K562 (cell line): ENCODE measurements around the gene TNFRSF13B. TPM values are rescaled to one million over a fixed set of nuclear protein-coding genes. Genes with fewer than 3 reads are reported as not detected.
A peak's percentile ranks its signal among the peaks of the same experiment; 100 is the strongest.

ENCODE experiments used
- ATAC-seq: fragments of 200-7000 bp; cut with Tn5 transposase; 3 replicates; pipeline ENCODE4 v1.9.1; 2020; ENCODE audit warnings: moderate library complexity
- BruUV-seq: library from RNA; stranded (reverse); fragments of 400-500 nt; replicated peaks from 2 replicates; lab custom pipeline; 2021; lab: Mats Ljungman, UMichigan
- CTCF ChIA-PET: fragments of 300-600 bp; formaldehyde crosslinking; extraction: SDS; loops from one replicate; lab custom pipeline; 2021; ENCODE audit warnings: low intra/inter-chr PET ratio; lab: Yijun Ruan, JAX
- POLR2A ChIA-PET: fragments of 300-600, 350-650 bp; sonication (Branson Sonifier 250); formaldehyde crosslinking; extraction: SDS; loops from one replicate; lab custom pipeline; 2021; ENCODE audit warnings: antibody characterized with exemption, inconsistent platforms; lab: Yijun Ruan, JAX
- DNase-seq, 4 experiments: peaks; one replicate each; pipeline versions ENCODE4 v3.0.0 to v3.0.0-alpha.2; 2011 to 2018; ENCODE audit warnings: low spot score in 3 of 4, mixed read lengths in 3 of 4; ENCODE audit errors: extremely low read depth in 1 of 4
- FAIRE-seq: peaks from 2 replicates; lab custom pipeline; 2011; peaks lifted over from hg19 to GRCh38; lab: Jason Lieb, UNC
- H2AFZ ChIP-seq: 2 replicates; pipeline ENCODE4 v1.6.0; 2011; ENCODE audit warnings: low read depth, low read length, control low read depth, inconsistent platforms
- H3K27ac ChIP-seq: fragments of 200-600 bp; 3 replicates; pipeline ENCODE4 v1.8.0; 2011; ENCODE audit warnings: low read depth, mild to moderate bottlenecking, control low read depth, inconsistent platforms, low read length, moderate library complexity, mixed read lengths; ENCODE audit errors: extremely low read depth
- H3K27me3 ChIP-seq, 2 experiments: fragments of 300-600 bp in 1 of 2; 2 replicates in 1 of 2; 3 replicates in 1 of 2; pipeline versions ENCODE4 v1.6.0 to v1.8.0; 2011; ENCODE audit warnings: inconsistent platforms in 2 of 2, low read length in 2 of 2, mild to moderate bottlenecking in 1 of 2, mixed read lengths in 1 of 2, moderate library complexity in 1 of 2; ENCODE audit not compliant: control insufficient read depth in 2 of 2, insufficient read depth in 2 of 2
- H3K36me3 ChIP-seq: fragments of 300-600 bp; 3 replicates; pipeline ENCODE4 v1.8.0; 2011; ENCODE audit warnings: mild to moderate bottlenecking, low read length, inconsistent platforms; ENCODE audit not compliant: control insufficient read depth, insufficient read depth
- H3K4me1 ChIP-seq, 2 experiments: fragments of 200-600 bp in 1 of 2; replicated peaks in 1 of 2; 2 replicates in 1 of 2; 3 replicates in 1 of 2; pipeline versions ENCODE4 v1.5.1 to v1.8.0; 2011; ENCODE audit warnings: inconsistent platforms in 2 of 2, low read length in 2 of 2, mild to moderate bottlenecking in 1 of 2, mixed read lengths in 1 of 2, moderate library complexity in 1 of 2; ENCODE audit not compliant: control insufficient read depth in 2 of 2, insufficient read depth in 2 of 2
- H3K4me2 ChIP-seq: 2 replicates; pipeline ENCODE4 v1.6.1; 2011; ENCODE audit warnings: low read length, control low read depth, inconsistent platforms, mixed read lengths; ENCODE audit not compliant: insufficient read depth
- H3K4me3 ChIP-seq: fragments of 200-600 bp; sonication (generic), shearing (Covaris generic); 2 replicates; pipeline ENCODE4 v1.5.1; 2016; ENCODE audit warnings: control low read depth, inconsistent platforms
- H3K79me2 ChIP-seq: fragments of 200-600 bp; 3 replicates; pipeline ENCODE4 v1.8.0; 2011; ENCODE audit warnings: low read length, inconsistent platforms; ENCODE audit not compliant: control insufficient read depth, insufficient read depth
- H3K9ac ChIP-seq, 2 experiments: 2 replicates each; pipeline versions ENCODE4 v1.6.0 to v1.6.1; 2011; ENCODE audit warnings: low read depth in 2 of 2, low read length in 2 of 2, control low read depth in 1 of 2, inconsistent platforms in 1 of 2, mild to moderate bottlenecking in 1 of 2, mixed read lengths in 1 of 2; ENCODE audit not compliant: insufficient read depth in 1 of 2
- H3K9me1 ChIP-seq: one replicate; pipeline ENCODE4 v1.6.0; 2011; ENCODE audit warnings: inconsistent platforms, mild to moderate bottlenecking, low read length, moderate library complexity; ENCODE audit not compliant: control insufficient read depth, insufficient read depth
- H3K9me3 ChIP-seq: replicated peaks from 2 replicates; pipeline ENCODE4 v1.5.1; 2011; ENCODE audit warnings: low read depth, low read length, inconsistent platforms; ENCODE audit not compliant: control insufficient read depth, insufficient read depth
- H4K20me1 ChIP-seq: replicated peaks from 2 replicates; pipeline ENCODE4 v1.6.1; 2011; ENCODE audit warnings: low read length, inconsistent platforms, mixed read lengths; ENCODE audit not compliant: control insufficient read depth, insufficient read depth
- EGR1 ChIP-seq: fragments of 450-650 bp; conservative IDR thresholded peaks from 2 replicates; pipeline ENCODE4 v1.6.1; 2017; ENCODE audit warnings: mild to moderate bottlenecking
- ELF1 ChIP-seq: fragments of 200-800 bp; sonication (Bioruptor generic); IDR thresholded peaks from 2 replicates; pipeline ENCODE4 v1.6.1; 2016; ENCODE audit warnings: missing genetic modification characterization, missing compliant biosample characterization
- FOXJ3 ChIP-seq: sonication (generic); formaldehyde crosslinking; IDR thresholded peaks from 2 replicates; pipeline ENCODE4 v1.4.0; 2020; ENCODE audit warnings: mild to moderate bottlenecking, missing genetic modification reagents
- HOXB6 ChIP-seq: fragments of 250-450 bp; sonication (Bioruptor Pico); IDR thresholded peaks from 2 replicates; pipeline ENCODE4 v1.5.1; 2022; ENCODE audit warnings: mild to moderate bottlenecking, borderline replicate concordance
- NCOA4 ChIP-seq: fragments of 450-650 bp; IDR thresholded peaks from 2 replicates; pipeline ENCODE4 v1.6.1; 2018; ENCODE audit warnings: mild to moderate bottlenecking; ENCODE audit not compliant: partially characterized antibody
- PYGO2 ChIP-seq: fragments of 450-650 bp; IDR thresholded peaks from 2 replicates; pipeline ENCODE4 v1.6.1; 2016; ENCODE audit warnings: mild to moderate bottlenecking, missing genetic modification characterization, moderate library complexity, missing compliant biosample characterization
- STAT5B ChIP-seq: fragments of 250-450 bp; sonication (Bioruptor Pico); IDR thresholded peaks from 2 replicates; pipeline ENCODE4 v1.8.0; 2021; ENCODE audit warnings: mild to moderate bottlenecking, inconsistent platforms
- USF1 ChIP-seq: sonication (generic); formaldehyde crosslinking; IDR thresholded peaks from 2 replicates; pipeline ENCODE4 v1.9.0; 2022; ENCODE audit warnings: mild to moderate bottlenecking, missing genetic modification reagents
- ZBTB34 ChIP-seq: fragments of 250-450 bp; sonication (Bioruptor Pico); IDR thresholded peaks from 2 replicates; pipeline ENCODE4 v1.8.0; 2021; ENCODE audit warnings: mild to moderate bottlenecking, moderate library complexity
- ZNF124 ChIP-seq: sonication (generic); formaldehyde crosslinking; IDR thresholded peaks from 2 replicates; pipeline ENCODE4 v1.8.1; 2022; ENCODE audit warnings: missing genetic modification reagents
- WGBS: fragments of 100-300 bp; shearing (Covaris generic); methylation state at CpG from one replicate; pipeline ENCODE4 v1.1.6; 2016; ENCODE audit warnings: low coverage, mixed read lengths; ENCODE audit not compliant: insufficient coverage; ENCODE audit errors: missing lambda C conversion rate; 5-methylcytosine and 5-hydroxymethylcytosine counted together
- in situ Hi-C: fragments of 300-500 bp; cut with MboI; formaldehyde crosslinking; loops from 4 replicates; pipeline ENCODE4 v1.15.0; 2018; ENCODE audit warnings: inconsistent platforms, mixed read lengths
- intact Hi-C: fragments of 100-400 bp; cut with micrococcal nuclease; formaldehyde crosslinking; loops from 2 replicates; pipeline ENCODE4 v1.14.2; 2022
- polyA plus RNA-seq, 8 experiments: library from polyadenylated mRNA; depleted of rRNA in 4 of 8; stranded (reverse) in 5 of 8; unstranded in 3 of 8; fragments of >200 nt; fragmentation: Nextera tagmentation in 2 of 8; fragmentation: Illumina TruSeq in 1 of 8; extraction: Ambion mirVana in 2 of 8; extraction: Trizol in 1 of 8; gene quantifications; 2 replicates each; pipeline versions ENCODE4 v1.2.1 to v1.2.3, GENCODE V29; 2011 to 2014; ENCODE audit warnings: inconsistent platforms in 1 of 8, missing spikeins in 1 of 8
- total RNA-seq, 7 experiments: library from RNA; depleted of rRNA in 6 of 7; stranded (reverse); fragments of >200 nt in 6 of 7; fragmentation: Illumina TruSeq in 2 of 7; extraction: Trizol in 2 of 7; gene quantifications; 2 replicates each; pipeline versions ENCODE4 v1.2.1 to v1.2.3, GENCODE V29; 2011 to 2021; ENCODE audit warnings: low replicate concordance in 1 of 7

TNFRSF13B gene
- total and polyA plus RNA-seq, 9 of the 15 experiments (the other 6 are each of a cell fraction or from before 2014, with no cell fraction given) = not detected

- Histone ChIP-seq H3K79me2 (no peaks in the 10 kb centered on the region), H3K27ac (no peak overlapping the region), H4K20me1 (no peaks in the 10 kb centered on the region), H3K36me3 (no peaks in the 10 kb centered on the region), H3K9me3 (no peaks in the 10 kb centered on the region), H3K4me3 (no peak overlapping the region), H3K4me2 (no peak overlapping the region), H3K9ac (peak overlapping the region in 1 of 2 experiments; percentile 35; a peak in 1 of 4 replicates), H2AFZ (no peak overlapping the region), H3K27me3 (no peaks in the 10 kb centered on the region), H3K4me1 (peaks cover 5 to 8% of the 10 kb centered on the region in 2 experiments; a peak in 4 of 5 replicates), H3K9me1 (no peaks in the 10 kb centered on the region)
- ATAC-seq = no peak
- in situ Hi-C loops = no loop called here
- ChIA-PET POLR2A (interaction anchor here (0.6 kb wide), 1 partner anchor 597 kb away, joined by 5 read pairs; no protein-coding TSS in a partner anchor), CTCF (no interaction called here)
- BruUV-seq = no TSS peak
- no peak for FAIRE-seq
- intact Hi-C loops = no loop called here
- DNase-seq = no peak
- 27% methylated on average over 9 of the region's 10 CpGs for WGBS
- TF ChIP-seq FOXJ3 (CRISPR knock-in tag) (no peak), NCOA4 (no peak), STAT5B (CRISPR knock-in tag) (no peak), ZNF124 (CRISPR knock-in tag) (no peak), ELF1 (no peak), PYGO2 (no peak), EGR1 (no peak), ZBTB34 (CRISPR knock-in tag) (no peak), USF1 (CRISPR knock-in tag) (no peak), HOXB6 (CRISPR knock-in tag) (no peak)
Observed at GRCh38 chr17:17018612-17019429, 46.9 kb upstream of the TNFRSF13B start.
